Erythroblast (primary cell): ENCODE measurements around the gene SENP8.

Experiments
- GATA1 ChIP-seq: IDR thresholded peaks from 2 replicates; pipeline ENCODE4 v1.6.1; 2011; ENCODE audit warnings: low read depth, mild to moderate bottlenecking, control low read depth, low read length, moderate library complexity
- POLR2A ChIP-seq: IDR thresholded peaks from 2 replicates; pipeline ENCODE4 v1.6.1; 2011; ENCODE audit warnings: mild to moderate bottlenecking, low read length

DNA sequence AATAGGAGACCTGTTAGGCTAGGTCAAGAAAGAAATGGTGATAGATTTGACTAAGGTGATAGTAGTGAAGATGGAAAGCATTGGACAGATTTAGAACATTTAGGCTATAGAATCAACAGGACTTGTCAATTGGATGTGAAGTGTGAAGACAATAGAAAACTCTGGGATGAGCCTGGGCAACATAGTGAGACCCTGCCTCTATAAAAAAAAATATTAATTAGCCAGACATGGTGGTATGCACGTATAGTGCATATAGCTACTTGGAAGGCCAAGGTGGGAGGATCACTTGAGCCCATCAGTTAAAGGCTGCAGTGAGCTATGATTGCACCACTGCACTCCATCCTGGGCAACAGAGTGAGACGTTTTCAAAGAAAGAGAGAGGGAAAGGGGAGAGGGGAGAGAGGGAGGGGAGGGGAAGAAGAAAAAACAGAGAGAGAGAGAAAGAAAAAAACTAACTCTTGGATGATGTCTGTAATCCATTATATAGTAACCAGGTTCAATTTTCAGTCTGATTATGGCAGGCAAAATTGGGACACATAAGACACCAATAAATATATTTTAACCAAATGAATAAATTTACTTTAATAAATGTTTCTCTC lies 9.6 kb downstream of the SENP8 start:
- TF ChIP-seq POLR2A (no peak), GATA1 (no peak)
